HG02970 (cell line): ENCODE results near the gene TRIM47.

Experiments
- ATAC-seq: cut with Tn5 transposase; IDR thresholded peaks from one replicate; pipeline ENCODE4 v1.9.1; 2021; ENCODE audit warnings: mild to moderate bottlenecking, moderate library complexity, moderate number of reproducible peaks; ENCODE audit not compliant: unreplicated experiment, low FRiP score

The TRIM47 gene

GRCh38 chr17:75848523-75849278 is 29.7 kb downstream of the TRIM47 start:
- no peak for ATAC-seq

- no peak for ATAC-seq
Measured at GRCh38 chr17:75847614-75848522, 30.5 kb downstream of the TRIM47 start.

GRCh38 chr17:75846692-75847613 is 31.4 kb downstream of the TRIM47 start:
- no peak for ATAC-seq

GRCh38 chr17:75845933-75846691 is 32.3 kb downstream of the TRIM47 start:
- ATAC-seq: no peak

- ATAC-seq: peak; percentile 50
Measured at GRCh38 chr17:75845058-75845711, 33.2 kb downstream of the TRIM47 start.

- ATAC-seq: peak; percentile 8
Measured at GRCh38 chr17:75844530-75845057, 33.8 kb downstream of the TRIM47 start.

GRCh38 chr17:75843577-75844529 is 34.5 kb downstream of the TRIM47 start, which contains the start of gene UNC13D:
Gene UNC13D, minus strand, starts transcription at chr17:75844404. Its CDS starts 67 bp downstream, at chr17:75844337.
- ATAC-seq: no peak

GRCh38 chr17:75842963-75843576 is 35.3 kb downstream of the TRIM47 start:
- no peak for ATAC-seq

- ATAC-seq: no peak
Measured at GRCh38 chr17:75842411-75842810, 36.0 kb downstream of the TRIM47 start.

GRCh38 chr17:75840799-75841164 is 37.6 kb downstream of the TRIM47 start:
- no peak for ATAC-seq

- ATAC-seq: no peak
Measured at GRCh38 chr17:75839942-75840798, 38.2 kb downstream of the TRIM47 start.

- ATAC-seq: no peak
Measured at GRCh38 chr17:75838410-75838809, 40.0 kb downstream of the TRIM47 start.

- ATAC-seq: no peak
Measured at GRCh38 chr17:75837899-75838298, 40.5 kb downstream of the TRIM47 start.

- ATAC-seq: no peak
Measured at GRCh38 chr17:75836605-75837004, 41.8 kb downstream of the TRIM47 start.

GRCh38 chr17:75835654-75835987 is 42.8 kb downstream of the TRIM47 start:
- ATAC-seq: no peak

GRCh38 chr17:75834928-75835653 is 43.3 kb downstream of the TRIM47 start:
- no peak for ATAC-seq
